HG02759 (cell line): ENCODE results near the gene CD6.
"Not testable (repeated sequence)": the region's sequence is repeated elsewhere in the genome, so short reads cannot be mapped to it uniquely, and the experiment has no call there.

Experiments used
- ATAC-seq: cut with Tn5 transposase; IDR thresholded peaks from one replicate; pipeline ENCODE4 v1.9.1; 2021; ENCODE audit warnings: mild to moderate bottlenecking, moderate library complexity; ENCODE audit not compliant: unreplicated experiment

CD6 gene

DNA sequence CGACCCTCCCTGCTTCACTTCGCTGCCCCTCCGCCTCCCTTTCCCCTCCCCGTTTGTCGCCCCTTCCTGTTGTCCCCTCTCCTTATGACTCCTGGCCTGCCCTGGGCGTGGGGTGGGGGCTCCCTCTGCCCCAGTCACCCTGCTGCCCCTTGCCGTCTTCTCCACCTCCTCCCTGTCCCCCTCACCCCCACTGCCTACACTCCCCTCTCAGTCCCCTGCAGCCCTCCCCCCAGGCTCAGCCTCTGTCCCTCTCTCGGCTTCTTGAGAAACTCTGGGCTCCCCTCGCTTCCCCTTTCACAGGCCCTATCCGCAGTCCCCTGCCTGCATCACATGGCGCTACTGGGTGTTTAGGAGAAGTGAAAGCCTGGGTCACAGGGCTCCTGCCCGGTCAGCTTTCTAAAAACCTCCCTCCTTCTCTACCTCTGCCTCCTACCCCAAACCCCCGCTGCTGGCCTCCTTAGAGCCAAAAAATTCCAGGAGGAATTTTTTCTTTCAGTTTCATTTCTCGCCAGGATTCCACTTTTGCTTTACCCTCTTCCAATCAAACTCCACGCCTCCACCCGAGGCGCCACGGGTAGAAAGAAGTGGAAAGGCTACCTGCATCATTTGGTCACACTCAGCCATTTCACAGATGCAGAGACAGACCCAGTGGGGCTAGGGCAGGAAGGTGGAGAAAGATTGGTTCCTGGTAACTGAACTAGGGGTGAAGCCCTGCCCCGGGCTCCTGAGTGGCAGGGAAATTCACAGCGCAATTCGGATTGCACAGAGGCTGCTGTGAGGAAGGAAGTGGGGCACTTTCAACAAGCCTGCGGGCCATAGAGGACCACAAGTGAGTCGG, 19.4 kb upstream of the CD6 start, which contains the start of gene SLC15A3:
Gene SLC15A3 (minus strand): TSS at position 273 of the 838 bp plus-strand sequence. CDS start 625 bp downstream, outside the sequence.
- ATAC-seq = peak; percentile 74

DNA sequence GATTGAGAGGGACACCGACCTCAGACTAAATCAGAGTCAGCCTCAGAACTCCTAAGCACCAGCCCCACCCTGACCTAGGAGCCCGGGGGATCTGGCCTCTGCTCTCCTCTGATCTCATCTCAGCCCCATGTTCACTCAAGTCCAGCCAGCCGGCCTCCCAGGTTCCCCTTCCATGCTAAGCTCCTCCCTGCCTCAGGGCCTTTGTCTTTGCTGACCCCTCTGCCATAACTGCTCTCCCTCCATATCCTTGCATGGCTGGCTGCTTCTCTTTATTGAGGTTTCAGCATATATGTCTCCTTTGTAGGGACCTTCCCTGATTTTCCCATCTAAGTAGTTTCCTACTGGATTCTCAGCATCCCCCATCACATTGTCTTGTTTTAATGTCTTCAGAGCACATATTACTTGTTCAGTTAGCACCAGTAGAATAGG, 18.7 kb upstream of the CD6 start:
- ATAC-seq = no peak

DNA sequence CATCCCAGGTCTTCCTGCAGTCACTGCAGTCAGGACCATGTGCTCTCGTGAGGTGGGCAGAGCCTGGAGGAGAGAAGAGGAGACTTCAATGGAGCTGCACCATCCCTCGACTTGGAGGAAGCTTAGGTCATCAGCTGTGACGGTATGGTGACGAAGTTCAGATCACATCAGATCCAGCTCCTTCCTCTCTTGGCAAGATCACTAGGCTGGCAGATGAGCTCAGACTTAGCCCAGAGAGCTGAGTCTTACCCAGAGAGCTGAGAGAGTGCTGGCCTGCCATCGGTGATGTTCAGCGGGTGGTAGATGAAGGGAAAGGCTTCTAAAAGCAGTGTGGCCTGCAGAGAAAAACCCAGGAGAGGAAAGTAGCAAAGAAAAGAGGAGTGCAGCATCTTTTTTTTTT, 17.7 kb upstream of the CD6 start:
- ATAC-seq = no peak

DNA sequence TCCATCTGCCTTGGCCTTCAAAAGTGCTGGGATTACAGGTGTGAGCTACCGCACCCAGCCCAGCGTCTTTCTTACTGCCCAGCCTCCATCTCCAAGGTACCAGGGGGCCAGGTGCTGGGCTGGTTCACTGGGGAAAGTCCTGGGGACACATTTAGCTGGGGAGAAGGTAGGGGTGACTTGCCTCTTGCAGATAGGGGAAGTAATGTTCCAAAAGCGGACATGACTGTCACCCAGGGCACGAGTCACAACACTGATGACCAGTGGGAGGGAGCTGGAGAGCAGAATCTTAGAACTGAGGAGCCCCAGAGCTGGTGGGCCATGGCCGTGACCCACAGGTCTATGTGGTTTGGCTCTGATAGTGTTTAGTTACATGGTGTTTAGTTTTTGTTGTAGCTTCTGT, 17.1 kb upstream of the CD6 start:
- ATAC-seq = no peak

DNA sequence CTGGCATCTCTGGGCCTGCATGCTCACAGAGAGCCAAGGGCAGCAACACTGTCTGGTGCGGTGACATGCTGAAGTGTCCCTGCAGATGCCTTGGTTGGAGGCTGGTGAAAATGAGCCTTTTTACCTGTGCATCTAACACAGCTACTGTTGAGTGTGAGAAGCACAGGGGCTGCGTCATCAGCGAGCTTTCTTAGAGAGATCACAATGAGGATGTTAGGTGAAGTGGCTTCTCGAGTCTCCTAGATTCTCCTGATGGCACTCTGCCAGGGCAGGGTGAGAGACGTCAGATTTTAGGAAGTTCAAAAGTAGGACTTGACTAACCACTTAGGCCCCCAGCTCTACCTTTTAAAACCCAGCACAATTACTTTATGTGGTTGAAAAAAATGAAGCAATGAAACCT, 15.9 kb upstream of the CD6 start:
- ATAC-seq = no peak

DNA sequence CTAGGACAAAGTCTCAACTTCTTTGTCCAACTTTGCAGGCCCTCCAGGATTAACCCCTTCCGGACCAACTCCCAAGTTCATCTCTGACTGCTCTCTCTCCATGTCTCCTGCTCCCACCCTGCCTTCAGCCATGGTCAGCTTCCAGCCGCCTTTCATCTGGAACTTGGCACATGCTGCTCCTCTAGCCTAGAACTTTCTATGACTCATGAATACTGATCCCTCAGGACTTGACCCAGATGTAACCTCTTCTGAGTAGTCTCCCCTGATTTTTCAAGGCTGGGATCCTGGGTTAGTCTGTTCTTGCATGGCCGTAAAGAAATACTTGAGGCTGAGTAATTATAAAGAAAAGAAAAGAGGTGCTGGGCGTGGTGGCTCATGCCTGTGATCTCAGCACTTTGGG, 14.3 kb upstream of the CD6 start:
- no peak for ATAC-seq

DNA sequence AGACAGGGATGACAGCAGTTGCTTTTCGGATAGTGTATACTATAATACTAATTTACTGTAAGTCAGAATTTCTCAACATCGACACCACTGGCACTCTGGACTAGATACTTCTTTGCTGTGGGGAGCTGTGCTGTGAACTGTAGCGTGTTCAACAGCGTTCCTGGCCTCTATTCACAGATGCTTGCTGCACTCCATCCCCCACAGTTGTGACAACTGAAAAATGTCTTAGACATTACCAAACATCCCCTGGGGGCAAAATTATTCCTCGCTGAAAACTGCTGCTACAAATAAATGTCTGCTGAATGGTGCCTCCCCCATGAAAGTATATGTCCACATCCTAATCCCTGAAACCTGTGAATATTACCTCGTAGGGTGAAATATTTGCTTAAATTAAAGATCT, 12.0 kb upstream of the CD6 start:
- ATAC-seq = no peak

DNA sequence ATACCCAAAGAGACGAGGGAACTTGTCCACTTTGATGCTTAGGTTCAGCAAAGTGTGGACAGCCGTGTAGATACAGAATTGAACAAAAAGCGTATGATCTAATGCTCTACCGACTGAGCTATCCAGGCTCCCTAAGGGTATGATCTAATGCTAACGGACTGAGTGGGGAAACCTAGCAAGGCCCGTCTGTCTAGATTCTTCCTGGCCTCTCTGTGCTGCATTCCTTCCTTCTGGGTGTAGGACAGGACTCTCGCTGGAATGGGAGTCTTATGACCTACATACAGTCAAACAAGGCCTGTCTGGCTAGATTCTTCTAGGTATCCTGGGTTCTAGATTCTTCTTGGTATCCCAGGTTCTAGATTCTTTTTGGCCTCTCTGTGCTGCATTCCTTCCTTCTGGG, 11.1 kb upstream of the CD6 start:
- no peak for ATAC-seq

DNA sequence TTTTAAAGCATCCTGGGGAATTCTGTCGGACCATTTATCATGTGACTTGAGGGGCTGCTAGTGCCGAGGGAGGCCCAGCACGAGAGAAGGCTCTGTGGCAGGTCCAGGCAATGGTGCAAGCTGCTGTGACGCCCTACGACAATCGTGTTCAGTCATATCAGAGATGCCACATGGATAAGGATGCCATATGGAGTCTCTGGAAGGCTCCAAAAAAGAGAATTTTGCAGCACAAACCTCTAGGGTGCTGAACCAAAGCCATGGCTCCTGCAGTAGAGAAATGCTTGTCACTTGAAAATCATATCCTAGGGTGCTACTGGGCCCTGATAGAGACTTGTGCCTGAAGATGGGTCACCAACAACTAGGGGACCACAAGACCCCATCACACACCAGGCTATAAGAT, 6.7 kb upstream of the CD6 start:
- ATAC-seq = no peak

DNA sequence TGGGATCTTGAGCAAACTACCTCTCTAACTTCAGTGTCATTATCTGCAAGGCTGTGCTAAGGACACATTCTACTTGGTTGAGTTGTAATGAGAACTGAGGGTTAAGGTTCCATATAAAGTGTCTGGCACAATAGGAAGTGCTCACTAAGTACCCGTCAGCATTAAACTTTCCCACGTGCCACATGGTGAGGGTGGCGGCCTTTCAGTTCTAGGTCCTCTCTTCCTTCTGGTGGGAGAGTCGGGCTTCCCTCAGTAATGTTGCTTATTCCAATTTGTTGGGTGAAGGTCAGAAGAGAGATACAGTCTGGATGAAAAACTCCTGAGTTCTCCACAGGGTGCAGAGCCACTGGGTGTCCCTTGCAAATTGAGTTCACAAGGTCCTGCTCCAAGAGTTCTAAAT, 4.6 kb upstream of the CD6 start:
- no peak for ATAC-seq

DNA sequence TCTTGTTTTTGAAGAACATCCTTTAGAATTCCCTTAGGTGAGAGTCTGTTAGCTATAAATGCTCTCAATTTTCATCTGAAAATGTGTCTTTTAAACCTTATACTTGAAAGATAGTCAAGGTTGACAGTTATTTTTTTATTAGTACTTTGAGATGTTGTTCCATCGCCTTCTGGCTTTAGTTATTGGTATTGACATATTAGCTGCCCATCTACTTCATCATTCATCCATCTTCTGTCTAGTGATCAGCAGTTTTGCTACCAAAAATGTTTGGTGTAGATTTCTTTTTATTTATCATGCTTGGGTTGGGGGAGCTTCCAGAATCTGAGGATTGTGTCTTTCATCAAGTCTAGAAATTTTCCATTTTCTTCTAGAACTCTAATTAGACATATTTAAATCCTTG, 3.3 kb upstream of the CD6 start:
- no peak for ATAC-seq

DNA sequence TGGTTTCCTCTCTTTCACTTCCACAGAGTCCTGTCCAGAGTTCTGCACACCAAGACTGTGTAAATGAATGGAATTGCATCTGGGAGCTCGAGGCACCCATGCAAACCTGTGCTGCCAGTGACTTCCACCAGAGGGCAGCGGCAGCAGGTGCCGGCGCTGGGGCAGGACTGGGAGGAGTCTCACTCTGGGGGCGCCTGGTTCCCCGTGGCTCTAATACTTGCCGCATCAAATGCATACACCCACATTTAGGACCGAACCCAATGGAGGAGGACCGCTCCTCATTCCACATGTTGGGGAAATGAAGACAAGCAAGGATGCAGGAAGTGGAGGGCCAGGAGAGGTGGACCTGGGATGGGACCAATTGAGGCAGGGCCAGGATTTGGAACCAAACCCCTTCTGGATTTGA, 1.1 kb upstream of the CD6 start:
- no peak for ATAC-seq

DNA sequence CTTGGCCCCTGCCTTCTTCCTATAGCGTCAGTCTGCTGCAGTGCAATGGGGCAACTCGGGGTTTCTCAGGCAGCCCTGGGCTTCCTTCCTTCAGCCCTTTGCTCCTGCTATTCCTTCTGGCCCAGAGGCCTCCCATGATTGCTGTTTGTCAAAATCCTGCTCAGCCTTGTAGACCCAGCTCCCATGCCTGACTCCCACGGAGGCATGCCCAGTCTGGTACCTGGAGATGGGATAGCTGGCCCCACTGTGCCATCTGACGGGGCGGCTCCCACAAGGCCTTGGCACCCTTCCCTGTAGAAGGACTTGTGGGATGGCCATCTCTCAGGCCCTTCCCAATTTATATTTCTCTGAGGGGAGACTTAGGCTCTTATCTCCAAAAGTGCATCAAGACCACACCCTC, 590 bp upstream of the CD6 start:
- ATAC-seq = no peak

DNA sequence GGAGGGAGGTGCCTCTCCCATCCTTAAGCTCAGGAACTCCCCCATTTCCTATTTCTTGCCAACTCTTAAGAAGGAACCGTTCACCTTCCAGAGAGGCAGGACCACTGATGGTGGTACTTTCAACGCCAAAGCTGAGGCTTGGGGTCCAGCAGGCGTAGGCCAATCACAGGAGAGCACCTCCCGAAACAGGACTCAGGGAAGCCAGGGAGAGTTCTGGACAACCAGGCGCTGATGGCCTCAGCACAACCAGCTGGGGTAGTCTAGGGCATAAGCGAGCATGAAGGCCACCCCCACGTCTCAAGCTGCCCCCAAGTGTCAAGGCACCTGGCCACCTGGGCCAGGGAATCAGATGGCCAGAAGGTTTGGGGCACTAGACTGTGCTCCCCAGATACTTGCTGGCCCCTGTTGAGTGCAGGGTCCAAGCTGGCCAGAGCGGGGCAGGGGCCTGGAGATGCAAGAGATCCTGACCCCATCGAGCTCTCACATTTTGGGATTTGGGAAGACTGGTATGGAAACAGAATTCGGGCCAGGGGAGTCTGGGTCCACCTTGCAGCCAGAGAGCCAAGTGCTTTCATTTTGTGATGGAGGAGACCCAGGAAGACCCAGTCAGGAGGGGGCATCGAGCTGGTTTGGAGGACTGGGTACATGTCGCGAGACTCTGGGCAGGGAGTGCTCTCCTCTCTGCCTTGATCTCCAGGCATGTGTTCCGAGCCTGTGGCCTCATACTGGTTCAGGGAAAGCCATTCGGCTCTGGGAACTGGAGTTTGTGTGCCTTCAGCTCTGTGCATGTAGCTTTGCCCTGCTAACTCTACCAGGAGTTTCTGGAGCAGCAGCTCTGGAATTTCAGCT, 926 bp downstream of the CD6 start:
- no peak for ATAC-seq

DNA sequence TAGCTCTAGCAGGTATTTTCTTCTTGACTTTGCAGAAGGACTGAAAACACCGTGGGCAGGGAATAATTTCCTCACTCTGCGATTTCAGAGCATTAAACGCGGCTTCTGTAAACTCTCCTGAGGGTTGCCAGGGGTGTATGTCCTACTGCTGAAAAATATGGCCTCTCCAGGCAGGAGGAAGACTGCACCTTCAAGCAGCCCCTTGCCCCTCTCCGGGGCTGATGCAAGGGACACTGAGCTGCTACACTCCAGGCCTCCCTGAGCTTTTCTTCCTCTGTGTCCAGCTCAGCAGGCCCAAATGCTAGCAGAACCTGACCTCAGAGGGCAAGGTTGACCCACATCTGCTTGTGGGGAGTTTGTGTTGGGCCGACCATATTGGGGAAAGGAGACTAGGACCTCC, 2.2 kb downstream of the CD6 start:
- no peak for ATAC-seq

DNA sequence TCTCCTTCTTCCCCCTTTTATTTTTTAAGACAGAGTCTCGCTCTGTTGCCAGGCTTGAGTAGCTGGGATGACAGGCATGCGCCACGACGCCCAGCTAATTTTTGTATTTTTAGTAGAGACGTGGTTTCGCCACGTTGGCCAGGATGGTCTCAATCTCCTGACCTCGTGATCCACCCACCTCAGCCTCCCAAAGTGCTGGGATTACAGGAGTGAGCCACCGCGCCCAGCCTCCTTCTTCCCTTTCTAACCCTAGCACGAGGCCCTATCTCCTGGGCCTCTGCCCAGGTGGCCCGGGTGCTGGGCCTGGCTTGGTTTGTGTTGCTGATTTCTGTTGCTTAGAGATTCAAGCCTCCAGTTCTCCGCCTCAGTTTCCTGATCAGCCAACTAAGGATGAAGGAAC, 2.8 kb downstream of the CD6 start:
- ATAC-seq = not testable (repeated sequence)

DNA sequence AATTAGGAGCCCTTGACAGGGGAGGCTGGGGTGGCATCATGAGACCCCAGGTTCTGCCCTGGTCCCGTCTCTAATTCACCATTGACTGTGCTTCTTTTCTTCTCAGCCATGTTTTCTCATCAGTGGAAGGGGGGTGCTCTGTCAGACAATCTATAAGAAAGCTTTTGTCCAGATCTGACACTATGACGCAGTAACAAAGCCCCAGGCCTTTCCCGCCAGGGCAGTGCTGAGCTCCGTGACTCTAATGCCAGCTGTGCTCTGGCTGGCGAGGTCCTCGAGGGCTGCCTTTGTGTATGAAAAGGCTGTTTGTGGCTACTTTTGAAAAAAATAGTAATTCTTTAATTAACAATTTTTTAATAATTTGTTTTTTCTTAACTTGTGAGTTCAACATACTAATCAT, 3.2 kb downstream of the CD6 start:
- no peak for ATAC-seq

DNA sequence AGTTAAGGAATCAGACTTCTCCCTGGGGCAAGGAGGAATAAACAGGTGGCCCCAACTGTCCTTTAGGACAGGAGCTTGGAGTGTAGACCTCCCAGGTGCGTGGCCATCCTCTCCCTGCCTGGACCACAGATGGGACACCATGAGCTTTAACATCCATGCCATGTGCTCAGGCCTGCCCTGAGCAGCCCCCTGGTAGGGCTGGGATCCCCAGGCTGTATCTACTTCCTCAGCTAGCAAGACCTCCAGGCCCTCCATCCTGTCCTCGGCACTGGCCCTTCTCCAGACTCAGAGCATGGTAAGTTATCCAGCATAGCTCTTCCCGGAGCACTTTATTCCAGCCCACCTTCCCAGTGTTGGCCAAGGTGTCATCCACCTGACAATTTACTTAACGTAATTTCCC, 5.7 kb downstream of the CD6 start:
- no peak for ATAC-seq

DNA sequence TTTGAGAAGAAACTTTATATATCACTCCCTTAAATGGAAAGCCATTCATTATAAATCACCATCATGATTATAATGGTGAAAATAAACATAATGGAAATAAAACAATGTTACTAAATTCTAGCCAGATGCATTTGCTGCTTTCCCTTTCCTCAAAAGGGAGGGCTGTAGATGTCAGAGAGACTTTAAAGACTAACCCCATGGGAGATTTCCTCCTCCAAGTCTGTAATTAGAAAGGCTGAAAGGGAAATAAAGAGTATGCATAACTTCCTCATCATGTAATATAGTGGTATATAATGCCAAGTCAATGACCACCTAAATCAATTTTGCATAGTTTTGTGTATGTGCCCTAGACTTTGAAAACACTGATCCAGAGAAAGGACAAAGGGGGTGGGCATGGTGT, 6.4 kb downstream of the CD6 start:
- ATAC-seq = no peak

DNA sequence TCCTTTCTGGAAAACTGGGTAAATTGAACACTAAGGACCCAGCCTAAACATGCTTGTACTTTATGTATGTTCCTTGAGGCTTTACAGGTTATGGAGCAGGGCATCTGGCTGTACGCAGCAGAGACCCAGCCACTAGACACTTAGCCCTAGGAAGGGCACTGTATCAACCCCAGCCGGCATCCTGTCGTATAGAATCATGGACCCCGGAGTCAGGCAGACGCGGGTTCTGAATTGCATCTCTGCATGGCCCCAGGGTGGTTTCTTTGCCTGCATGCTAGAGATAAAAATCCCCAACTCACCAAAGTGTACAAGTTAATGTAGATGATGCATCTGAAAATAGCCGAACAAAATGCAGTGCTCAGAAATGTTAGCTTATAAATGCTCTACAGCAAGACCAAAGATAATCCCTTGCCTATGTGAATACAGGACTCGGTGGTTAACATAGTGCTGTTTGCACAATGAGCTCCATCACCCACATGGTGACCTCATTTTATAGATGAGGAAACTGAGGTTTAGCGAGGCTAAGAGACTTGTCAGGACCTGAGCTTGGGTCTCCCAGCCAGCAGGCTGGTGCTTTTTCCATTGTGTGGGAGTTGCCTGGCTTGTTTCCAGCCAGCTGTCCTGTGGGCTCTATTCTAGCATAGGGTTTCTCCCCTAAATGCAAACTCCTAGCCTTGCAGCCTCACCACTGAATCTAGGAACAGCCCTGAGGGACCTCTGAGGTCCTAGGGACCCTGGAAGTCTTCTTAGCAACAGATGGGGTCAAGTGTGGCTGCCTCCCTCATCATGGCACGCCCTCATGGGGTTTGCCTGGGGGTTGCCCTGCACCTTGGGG, 7.3 kb downstream of the CD6 start:
- ATAC-seq = no peak

DNA sequence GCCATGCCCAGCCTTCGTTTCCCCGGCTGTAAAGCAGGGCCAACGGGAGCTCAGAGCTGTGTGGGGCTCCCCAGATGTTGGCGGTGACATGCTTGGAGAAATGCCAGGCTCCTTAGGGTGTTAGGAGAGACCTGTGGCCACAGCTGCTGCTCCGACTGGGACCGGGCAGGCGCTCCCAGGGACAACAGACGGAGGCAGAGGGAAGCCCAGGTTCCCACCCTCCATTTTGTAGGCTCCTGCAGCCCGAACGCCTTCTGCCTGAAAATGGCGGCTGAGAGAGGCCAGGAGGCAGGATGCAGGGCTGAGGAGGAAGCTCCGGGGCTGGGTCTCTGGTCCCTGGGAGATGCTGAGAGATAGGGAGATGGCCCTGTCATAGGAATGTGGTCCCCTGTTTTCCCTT, 10.0 kb downstream of the CD6 start:
- ATAC-seq = no peak
